ENCODE measurements around the gene SMIM1.

The SMIM1 gene

DNA sequence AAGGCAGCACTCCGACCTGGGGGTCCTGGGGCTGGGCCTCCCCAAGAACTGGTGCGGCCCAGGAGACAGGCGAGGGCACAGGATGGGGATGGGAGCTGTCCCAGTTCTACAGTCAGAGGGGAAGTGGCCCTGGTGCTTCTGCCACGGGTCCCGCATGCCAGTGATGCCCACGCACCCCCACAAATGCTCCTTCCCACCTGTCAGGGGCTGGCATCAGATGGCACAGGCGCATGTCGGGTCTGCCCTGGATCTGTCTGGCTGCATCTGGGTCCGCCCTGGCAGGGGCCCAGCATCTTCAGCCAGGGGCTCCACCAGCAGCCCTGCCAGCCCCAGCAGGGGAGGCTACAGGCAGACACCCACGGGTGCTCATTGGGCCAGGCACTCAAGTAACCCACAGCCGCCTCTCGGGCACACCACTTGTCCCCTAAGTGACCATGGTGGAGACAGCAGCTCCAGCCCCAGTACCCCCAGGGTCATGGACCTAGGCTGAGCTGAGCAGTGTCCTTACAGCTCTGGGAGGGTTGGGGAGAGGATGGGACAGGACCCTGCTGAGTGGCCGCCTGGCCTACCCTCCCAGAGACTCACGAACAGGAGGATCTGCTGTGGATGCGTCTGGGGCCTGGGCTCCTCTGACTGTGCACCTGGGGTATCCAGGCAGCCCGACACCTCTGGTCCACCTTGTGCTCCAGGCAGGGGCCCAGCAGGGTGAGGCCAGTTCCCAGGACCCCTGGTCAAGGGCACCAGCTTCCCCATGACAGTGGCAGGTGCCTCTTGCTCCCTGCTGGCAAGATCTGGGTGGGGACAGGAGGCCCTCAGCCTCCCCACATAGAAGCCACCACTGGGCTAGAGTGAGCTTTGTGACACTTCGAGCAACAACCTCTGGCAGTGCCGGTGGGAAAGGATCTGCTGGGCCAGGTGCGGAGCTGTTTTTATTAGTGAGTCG, 5.4 kb downstream of the SMIM1 start:
- no peak for DNase-seq

DNA sequence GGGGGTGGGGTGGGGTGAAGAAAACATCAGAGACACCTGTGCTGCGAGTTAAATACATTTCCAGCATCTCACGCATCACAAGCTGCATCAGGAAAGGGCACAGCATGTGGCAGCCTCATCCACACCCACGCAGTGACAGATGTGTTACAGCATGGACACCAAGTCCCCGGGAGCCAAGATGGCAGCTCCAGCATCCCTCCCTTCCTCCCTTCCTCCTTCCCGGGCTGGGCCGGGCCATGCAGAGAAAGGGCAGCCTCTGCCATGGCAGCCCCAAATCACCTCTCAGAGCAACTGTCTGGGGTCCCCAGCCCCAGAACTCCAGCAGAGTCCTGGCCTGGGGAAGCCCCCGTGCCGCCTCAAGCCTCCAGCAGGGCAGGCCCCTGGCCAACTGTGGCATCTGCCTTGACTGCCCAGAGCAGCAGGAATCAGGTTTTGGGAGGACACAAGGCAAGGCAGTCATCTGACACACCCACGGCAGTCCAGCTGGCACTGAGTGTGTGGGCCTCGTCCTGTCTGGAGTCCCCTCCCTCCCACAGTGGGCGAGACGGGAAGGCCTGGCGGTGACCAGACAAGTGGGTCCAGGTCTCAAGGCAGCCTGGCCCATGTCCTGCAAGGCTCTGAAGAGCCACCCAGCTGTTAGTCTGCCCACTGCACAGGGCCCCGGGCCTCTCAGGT, 6.2 kb downstream of the SMIM1 start:
- DNase-seq, result no peak

DNA sequence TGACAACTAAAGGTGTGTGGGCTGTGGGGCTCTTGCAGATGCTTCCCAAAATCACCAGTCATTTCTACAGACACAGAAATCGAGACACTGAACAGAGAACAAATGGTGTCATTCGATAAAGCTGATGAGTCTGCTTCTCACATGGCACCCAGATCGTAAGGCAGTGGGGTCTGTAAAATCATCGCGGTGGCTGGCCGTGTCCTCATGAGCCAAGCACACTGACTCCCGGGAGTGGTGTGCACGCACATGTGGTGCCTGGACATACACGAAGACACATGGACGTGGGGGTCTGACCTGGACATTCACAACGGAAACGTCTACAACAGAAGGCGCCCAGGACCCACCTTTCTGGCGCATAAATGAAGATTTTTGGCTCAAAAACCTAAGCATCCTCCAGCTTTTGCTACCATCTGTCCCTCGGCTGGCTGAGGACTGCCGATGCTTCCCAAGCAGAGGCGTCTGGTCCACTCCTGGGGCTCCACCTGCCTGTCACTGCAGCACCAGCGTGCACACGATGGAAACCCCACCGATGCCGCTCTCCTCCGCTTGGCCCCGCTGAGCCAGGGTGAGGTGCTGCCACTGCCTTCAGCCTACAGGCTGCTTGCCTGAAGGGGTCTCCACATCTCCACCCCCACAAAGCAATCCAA, 6.8 kb downstream of the SMIM1 start:
- DNase-seq, result no peak

DNA sequence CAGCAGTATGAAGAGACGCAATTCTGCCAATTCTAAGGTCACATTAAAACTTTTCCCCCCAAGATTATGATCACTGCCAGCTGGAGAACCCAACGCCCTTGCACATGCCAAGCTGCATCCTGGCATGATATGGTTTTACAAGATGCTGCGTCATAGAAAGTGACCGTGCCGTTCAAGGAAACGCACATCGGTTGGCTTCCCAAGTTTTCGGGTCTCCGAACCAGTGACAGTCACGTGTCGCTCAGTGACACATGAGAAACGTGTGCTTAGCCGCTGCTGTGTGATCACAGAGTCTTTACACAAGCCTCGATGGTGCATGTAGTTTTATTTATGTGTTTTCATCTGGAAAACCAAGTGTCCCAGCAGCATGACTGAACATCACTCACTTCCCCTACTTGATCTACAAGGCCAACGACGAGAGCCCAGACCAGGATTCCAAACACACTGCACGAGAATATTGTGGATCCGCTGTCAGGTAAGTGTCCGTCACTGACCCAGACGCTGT, 7.4 kb downstream of the SMIM1 start:
- DNase-seq, result no peak

DNA sequence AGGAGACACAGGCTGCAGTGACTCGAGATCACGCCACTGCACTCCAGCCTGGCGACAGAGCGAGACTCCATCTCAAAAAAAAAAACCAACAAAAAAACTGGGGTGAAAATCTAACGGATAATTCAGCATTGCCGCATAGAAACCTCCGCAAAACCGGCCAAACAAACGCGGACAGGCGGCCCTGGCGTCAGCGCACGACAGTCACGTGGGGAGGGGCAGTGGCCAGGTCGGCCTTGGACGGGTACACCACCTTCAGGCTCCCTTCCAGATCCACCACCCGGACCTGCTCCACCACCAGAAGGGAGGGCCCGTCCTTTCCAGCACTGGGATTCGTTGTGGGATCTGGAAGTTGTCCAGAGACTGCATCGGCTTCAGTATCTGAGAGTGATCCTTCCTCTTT, 8.4 kb downstream of the SMIM1 start:
- no peak for DNase-seq

DNA sequence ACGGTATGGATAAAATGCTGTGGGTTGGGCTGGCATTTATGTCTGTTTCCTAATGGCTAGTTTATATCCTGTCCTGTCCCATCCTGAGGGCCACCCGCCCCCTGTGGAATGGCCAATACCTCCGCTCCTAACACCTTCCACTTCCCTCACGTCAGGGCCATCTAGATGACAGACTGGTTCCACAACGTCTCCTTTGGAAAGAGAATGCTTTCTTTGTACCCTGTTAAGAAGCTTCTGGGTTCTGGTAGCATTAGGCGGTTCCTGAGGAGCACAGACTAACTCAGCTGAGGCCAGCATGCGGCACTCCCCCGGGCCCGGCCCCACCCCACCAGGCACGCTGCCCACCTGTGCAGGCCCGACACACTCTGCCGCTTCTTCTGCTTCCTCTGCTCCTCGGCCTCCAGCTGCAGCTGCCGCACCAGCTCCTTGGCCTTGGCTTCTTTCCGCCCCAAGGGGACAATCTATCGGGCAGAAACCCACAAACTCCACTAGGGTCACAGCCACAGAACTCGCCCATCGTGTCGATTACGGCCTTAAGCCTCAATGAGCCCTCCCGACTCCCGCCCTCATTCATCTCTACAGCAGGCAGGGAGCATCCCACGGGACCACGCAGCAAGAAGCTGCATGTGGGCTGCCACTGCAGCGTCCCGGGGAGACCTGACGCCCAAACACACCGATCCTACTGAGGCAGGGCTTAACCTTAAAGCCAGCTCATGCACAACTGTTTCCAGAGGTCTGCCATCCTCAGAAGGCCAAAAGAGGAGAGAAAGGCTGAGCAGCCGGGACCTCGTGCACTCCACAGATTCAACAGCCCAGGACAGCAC, 11.3 kb downstream of the SMIM1 start:
- DNase-seq, result no peak

DNA sequence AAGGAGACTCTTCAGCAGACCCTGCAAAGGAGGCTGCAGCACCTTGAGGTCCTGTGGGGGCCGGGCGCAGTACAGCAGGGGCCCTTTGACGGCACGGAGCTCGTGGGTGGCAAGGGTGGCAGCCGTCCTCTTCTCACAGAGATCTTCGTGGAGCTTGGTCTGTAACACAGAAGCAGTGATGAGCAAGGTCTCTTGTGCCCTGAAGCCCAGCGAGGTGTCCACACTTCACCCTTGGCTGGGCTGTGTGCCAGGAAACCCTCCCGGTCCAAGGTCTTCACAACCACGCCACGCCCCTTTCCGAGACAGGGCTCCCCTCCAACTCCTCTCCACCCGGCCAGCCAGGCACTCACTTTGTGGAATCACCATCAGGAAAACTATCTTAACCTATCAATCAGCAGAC, 12.5 kb downstream of the SMIM1 start:
- DNase-seq, result no peak

DNA sequence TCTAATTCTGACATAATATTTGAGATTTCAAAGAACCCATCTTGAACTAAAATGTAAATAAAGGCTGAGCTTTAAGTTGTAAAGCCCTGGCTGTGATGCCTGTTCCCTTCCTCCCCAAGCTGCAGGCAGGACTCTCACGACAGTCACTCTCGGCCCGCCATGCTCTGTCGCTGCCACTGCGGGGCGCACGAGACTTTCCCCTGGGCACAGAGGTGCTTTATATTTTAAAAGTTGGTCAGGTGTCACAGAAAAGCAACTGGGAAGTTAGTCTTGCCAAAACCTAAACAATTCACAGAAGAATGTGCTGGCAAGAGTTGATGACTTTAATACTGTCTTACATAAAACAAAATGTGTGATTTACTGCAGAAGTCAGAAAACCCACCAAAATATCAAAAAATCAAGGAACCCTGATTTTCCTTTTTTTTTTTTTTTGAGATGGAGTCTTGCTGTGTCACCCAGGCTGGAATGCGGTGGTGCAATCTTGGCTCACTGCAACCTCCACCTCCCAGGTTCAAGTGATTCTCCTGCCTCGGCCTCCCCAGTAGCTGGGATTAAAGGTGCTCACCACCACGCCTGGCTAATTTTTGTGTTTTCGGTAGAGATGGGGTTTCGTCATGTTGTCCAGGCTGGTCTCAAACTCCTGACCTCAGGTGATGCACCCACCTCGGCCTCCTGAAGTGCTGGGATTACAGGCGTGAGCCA, 13.1 kb downstream of the SMIM1 start:
- DNase-seq, result no peak

DNA sequence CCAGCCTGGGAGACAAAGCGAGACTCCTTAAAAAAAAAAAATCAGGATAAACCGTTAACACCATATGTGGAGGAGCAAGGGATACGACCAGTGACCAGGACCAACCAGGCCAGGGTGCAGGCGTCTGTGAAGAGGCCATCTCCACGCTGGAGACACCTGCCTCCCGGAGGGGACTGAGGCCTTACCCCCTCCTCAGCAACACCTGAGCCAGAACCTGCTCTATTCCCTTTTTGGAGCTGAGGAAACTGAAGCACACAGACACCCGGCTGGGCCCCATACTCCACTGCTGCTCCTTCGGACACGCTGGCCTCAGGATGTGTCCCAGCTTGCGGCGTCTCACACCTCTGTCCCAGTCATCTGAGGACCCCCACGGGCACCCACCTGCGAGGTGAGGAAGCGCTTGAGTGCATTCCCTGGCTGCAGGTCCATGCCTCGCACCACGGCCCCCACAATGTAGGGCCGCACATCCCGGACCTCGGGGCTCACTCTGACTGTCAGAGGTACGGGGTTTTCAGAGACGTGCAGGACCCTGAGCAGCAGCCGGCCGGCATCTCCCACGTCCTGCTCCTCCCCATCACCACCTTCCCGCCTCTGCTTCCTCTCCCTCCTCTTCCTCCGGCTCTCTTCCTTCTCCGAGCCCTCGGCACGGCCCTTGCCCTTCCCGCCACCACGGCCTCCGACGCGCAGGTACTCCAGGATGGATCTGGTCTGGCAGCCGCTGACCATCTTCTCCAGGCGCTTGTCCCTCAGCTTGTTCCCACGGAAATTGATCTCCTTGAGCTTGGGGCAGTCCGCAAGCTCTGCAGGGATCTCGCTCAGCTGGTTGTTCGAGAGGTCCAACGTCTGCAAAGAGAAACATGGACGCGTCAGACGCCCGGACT, 14.2 kb downstream of the SMIM1 start:
- no peak for DNase-seq

DNA sequence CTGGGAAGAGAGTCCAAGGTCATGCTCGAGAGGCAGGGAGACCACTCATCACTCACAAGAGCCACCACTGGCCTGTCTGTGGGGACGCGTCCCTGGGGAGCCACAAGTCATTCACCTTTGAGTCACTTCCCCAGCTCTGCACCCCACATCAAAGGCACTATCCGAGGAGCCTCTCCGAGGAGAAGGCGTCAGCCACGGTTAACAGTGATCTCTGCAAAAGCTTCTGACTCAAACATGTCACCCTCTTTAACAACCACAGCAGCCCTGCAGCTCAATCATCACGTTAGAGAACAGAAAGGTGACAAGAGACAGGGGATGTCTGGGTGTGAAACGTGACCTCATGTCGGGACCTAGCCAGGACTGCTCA, 14.8 kb downstream of the SMIM1 start:
- DNase-seq, result peak; percentile 73

DNA sequence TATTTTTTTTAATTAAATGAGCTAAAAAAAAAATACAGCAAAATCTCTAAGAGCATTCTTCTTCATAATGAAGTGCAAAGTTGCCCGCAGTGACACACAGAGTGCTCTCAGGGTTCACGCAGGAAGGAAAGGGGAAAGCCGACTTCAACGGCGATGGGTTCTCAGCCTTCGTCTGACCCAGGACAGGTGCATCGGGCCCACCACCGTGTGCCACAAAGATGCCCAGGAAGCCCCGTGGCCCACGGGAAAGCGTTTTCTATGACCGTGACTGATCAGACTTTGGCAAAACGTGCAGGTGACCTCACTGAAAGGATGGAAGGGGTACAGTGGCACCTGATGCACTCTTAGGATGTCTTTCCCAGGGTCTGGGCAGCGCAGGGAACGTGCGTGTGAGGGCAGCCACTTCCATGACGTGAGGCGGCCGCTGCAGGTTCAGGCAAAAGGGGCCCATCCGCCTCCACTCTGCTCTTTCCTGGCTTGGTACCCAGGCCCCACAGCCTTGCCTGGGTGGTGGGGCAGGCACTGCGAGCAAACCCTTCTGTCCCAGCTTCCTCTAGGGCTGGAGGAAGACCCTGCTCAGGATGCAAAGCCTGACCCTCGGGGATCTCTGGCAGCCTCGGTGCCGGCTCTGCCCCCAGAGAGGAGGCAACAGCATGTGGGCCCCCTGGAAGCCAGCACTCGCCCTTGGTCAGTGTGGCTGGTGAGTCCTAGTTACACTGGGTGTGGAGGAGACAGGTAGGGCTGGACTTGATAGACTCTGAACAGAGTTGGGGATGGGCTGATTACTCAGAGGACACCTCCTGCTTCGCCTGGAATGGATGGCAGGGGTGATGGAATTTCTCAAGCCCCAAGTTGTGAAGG, 15.4 kb downstream of the SMIM1 start:
- no peak for DNase-seq

DNA sequence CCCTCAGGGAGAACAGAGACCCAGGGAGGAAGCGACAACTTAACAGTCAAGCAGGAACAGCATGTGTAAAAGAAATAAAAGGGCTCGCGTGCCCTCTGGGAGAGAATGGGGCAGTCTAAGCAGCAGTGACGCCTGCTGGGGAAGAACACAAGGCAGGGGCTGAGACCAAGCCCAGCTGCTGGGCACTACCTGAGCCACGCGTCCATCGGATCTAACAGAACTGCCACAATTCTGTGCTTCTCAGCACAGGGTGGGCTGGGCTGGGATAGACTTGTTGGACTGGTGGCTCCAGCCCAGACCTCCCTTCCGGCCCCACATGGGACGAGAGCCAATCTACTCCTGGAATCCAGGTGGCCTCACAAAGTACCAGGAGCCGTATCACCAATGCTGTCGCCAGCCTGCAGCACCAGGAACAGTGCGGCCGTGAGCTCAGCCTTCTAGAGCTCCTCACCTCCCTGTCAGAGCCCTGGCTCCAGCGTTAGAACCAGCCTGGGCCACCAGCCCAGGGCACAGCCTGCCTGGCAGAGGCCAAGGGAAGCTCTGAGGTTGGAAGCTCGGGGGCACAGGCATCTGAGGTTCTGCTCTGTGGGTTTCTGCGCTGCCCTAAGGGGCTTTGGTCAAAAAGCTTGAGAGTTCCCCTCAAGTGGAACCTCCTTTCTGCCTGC, 16.3 kb downstream of the SMIM1 start:
- no peak for DNase-seq

DNA sequence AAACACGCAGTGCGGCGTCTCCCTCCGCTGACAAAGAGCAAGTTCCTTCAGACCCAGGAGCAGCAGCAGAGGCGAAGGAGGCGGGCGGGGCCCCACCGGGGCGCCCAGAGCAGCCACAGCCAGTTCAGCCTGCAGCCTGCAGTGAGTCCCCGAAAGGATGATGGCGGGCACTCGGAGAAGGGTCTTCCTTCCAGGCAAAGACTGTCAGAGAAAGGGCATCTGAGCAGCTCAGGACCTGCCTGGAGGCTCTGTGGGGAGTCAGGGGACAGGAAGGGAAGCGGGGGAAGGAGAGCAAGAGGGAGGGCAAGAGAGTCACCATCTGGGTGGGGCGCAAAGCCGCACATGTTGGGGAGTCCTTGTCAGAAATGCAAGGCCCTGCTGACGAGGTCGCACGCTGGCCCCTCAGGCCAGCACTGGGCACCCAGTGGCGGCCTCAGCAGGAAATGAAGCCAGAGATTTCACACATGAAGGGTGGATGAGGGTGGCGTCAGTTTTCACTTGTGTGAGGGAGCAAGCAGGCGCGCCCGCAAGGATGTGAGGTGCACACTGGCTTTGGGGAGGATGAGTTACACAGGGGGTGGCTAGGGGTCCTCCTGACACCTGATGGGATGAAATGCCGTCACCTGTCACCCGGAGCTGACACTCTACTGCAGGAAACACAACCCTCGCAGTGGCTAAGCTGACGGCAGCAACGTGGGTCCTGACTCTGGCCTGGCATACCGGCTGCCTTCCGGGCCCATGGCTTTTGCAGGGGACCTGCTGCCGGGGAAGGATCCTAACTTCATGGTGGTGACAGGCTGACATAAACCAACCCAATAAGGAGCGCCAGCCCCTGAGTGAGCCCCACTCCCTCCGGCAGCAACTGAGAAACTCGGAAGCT, 17.1 kb downstream of the SMIM1 start:
- no peak for DNase-seq

DNA sequence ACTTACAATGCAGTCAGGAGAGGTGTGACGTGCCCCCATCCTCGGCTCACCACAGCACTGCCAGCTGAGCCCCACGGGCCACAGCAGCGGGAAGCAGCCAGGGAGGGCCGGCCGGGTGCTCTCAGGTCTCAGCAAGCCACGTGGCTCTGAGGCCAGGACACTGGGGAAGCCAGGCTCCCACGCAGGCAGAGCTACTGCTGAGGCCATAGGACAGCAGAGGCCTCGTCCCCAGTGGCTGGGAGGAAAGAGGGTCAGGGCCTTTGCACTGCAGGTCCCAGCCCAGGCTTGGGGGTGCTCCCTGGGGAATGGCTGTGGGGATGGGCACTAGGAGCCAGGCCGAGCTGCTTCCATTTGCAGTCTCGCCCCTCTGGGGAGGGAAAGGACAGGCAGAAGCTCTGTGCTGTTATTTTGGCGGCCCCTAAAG, 18.0 kb downstream of the SMIM1 start:
- no peak for DNase-seq

DNA sequence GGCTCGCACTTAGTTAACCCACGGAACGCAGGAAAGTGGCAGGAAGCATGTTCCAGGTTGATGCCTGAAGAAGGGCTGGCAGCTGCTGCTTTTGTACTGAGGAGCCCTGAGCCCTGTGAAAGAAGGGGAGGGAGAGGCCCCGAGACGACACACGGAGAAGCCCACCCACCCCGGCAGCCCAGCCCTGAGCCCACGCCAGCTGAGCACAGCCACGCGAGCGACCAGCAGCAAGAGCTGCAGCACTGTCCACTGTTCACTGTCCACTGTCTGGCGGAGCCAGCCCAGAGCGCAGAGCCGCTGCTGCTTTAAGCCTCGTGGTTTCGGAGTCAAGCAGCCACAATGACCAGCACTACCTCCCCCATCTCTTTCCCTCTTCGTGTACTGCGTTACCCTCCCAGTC, 18.4 kb downstream of the SMIM1 start:
- DNase-seq, result no peak

DNA sequence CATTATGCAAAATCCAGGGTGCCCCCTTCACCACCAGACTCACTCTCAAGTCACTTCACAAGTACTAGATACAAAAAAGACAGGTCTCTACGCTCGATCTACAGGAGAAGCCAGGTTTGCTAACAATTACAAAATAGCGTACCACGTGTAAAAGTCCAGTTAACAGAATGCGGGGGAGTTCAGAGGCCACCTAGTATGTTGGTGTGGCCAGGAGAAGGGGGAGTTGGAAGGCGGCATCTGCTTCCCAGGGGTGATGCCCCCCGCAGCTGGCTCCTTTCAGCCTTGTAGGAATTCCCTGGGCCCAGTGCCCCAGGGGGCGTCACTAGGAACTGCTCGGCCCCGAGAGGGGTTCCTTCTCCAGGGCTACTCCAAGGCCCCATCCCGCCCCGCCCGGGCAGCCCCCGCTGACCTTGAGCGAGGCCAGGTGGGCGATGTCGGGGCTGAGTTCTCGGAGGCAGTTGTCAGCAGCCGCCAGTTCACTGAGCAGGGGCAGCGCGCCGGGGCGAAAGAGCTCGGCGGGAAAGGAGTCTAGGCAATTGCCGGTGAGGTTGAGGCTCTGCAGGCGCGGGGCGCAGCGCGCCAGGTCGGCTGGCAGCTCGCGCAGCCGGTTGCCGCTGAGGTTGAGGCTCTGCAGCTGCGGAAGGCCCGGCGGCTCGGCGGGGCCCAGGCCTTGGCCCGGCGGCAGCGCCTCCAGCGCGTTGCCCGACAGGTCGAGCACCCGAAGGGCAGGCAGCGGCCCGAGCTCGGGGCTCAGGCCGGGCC, 23.1 kb downstream of the SMIM1 start:
- DNase-seq, result no peak

DNA sequence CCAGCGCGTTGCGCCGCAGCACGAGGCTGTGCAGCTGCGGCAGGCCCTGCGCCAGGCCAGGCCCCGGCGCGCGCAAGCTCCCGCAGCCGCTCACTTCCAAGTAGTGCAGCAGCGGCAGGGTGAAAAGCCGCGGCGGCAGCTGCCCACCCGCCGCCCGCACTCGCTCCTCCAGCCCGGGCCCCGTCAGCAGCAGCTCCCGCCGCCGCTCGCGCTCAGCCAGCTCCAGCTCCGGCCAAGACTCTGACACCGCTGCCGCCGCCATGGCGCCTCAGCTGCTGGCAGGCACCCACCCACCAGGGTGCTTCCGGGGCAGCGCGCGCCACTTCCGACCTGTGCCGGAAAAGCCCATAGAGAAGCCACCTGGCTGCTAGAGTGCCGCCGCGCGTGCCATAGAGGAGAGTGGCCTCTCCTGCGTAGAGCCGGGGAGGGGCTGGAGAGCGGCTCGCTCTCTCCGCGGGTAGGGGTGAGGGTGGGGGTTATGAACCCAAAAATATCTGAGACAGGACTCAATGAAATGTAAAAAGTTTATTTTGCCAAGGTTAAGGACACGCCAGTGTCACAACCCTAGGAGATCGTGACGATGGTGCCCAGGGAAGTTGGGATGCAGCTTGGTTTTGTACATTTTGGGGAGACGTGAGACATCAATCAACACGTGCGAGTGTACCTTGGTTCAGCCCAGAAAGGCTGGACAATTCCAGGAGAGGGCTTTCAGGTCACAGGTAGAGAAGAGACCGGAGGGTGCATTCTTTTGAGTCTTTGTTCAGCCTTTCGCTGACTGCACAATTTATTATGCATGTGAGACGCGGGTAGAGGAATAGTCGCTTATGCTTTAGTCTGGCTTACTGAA, 23.9 kb downstream of the SMIM1 start, which contains the start of gene LRRC47:
LRRC47 (minus strand) TSS at position 284 of the 847 bp plus-strand sequence; CDS start at position 262, 22 bp downstream.
- DNase-seq, result peak; percentile 95
